ENCODE measurements around the gene BCL11A. TPM values are rescaled to one million over a fixed set of nuclear protein-coding genes. Genes with fewer than 3 reads are reported as not detected.
A peak's percentile ranks its signal among the peaks of the same experiment; 100 is the strongest.

BCL11A gene
- total and polyA plus RNA-seq, 2 donors from 2014 or later = 1.4 to 8.7 TPM

GRCh38 chr2:60415814-60416213, 137.6 kb downstream of the BCL11A start:
- no peak overlapping the region for H3K4me3 ChIP-seq (ENCODE audit: low read length in 3 of 3)
- no peak for DNase-seq
- H3K9me3 ChIP-seq (ENCODE audit: control insufficient read depth in 2 of 3, insufficient read depth in 1 of 3, low read length in 3 of 3) = no peaks in the 10 kb centered on the region
- no peak overlapping the region for H3K27ac ChIP-seq (ENCODE audit: low read depth in 2 of 2, low read length in 2 of 2)
- FAIRE-seq = no peak
- H3K9ac ChIP-seq (ENCODE audit: low read length in 3 of 3) = no peak overlapping the region
- no peaks in the 10 kb centered on the region for H3K27me3 ChIP-seq (ENCODE audit: control insufficient read depth, insufficient read depth, low read length)
- no peaks in the 10 kb centered on the region for H3K36me3 ChIP-seq (ENCODE audit: control insufficient read depth in 2 of 3, insufficient read depth in 3 of 3, low read length in 3 of 3)
- no peak for TF ChIP-seq CTCF (IDR thresholded peaks at IDR 0.05; ENCODE audit: borderline replicate concordance, extremely low read depth, insufficient read depth)
- no peaks in the 10 kb centered on the region for H3K4me1 ChIP-seq (ENCODE audit: control insufficient read depth in 2 of 3, insufficient read depth in 2 of 3, low read depth in 1 of 3, low read length in 3 of 3)
- intact Hi-C loops (cut with DNase I) = no loop called here

GRCh38 chr2:60414495-60415138, 138.8 kb downstream of the BCL11A start:
- H3K27me3 ChIP-seq (ENCODE audit: control insufficient read depth, insufficient read depth, low read length) = no peaks in the 10 kb centered on the region
- H3K4me3 ChIP-seq (ENCODE audit: low read length in 3 of 3) = no peak overlapping the region
- intact Hi-C loops (cut with DNase I) = no loop called here
- no peaks in the 10 kb centered on the region for H3K4me1 ChIP-seq (ENCODE audit: control insufficient read depth in 2 of 3, insufficient read depth in 2 of 3, low read depth in 1 of 3, low read length in 3 of 3)
- FAIRE-seq (no peak), DNase-seq (no peak)
- no peaks in the 10 kb centered on the region for H3K36me3 ChIP-seq (ENCODE audit: control insufficient read depth in 2 of 3, insufficient read depth in 3 of 3, low read length in 3 of 3)
- no peaks in the 10 kb centered on the region for H3K9me3 ChIP-seq (ENCODE audit: control insufficient read depth in 2 of 3, insufficient read depth in 1 of 3, low read length in 3 of 3)
- no peak overlapping the region for H3K27ac ChIP-seq (ENCODE audit: low read depth in 2 of 2, low read length in 2 of 2)
- H3K9ac ChIP-seq (ENCODE audit: low read length in 3 of 3) = no peak overlapping the region
- no peak for TF ChIP-seq CTCF (IDR thresholded peaks at IDR 0.05; ENCODE audit: borderline replicate concordance, extremely low read depth, insufficient read depth)

- Histone ChIP-seq H3K27me3 (ENCODE audit: control insufficient read depth, insufficient read depth, low read length) (no peaks in the 10 kb centered on the region), H3K9me3 (ENCODE audit: control insufficient read depth in 2 of 3, insufficient read depth in 1 of 3, low read length in 3 of 3) (no peaks in the 10 kb centered on the region), H3K4me1 (ENCODE audit: control insufficient read depth in 2 of 3, insufficient read depth in 2 of 3, low read depth in 1 of 3, low read length in 3 of 3) (no peaks in the 10 kb centered on the region), H3K36me3 (ENCODE audit: control insufficient read depth in 2 of 3, insufficient read depth in 3 of 3, low read length in 3 of 3) (no peaks in the 10 kb centered on the region), H3K4me3 (ENCODE audit: low read length in 3 of 3) (no peak overlapping the region), H3K9ac (ENCODE audit: low read length in 3 of 3) (no peak overlapping the region), H3K27ac (ENCODE audit: low read depth in 2 of 2, low read length in 2 of 2) (no peak overlapping the region)
- FAIRE-seq = no peak
- intact Hi-C loops (cut with DNase I) = no loop called here
- TF ChIP-seq CTCF (IDR thresholded peaks at IDR 0.05; ENCODE audit: borderline replicate concordance, extremely low read depth, insufficient read depth) = no peak
- peak in 3 of 5 donors; percentile 40 to 45 (median 44) for DNase-seq
Observed at GRCh38 chr2:60413814-60414168, 139.7 kb downstream of the BCL11A start.

Data from kidney (tissue), 14 donors.